NCI-H1048 (cell line): ENCODE measurements around the gene AJM1.
A peak's percentile ranks its signal among the peaks of the same experiment; 100 is the strongest.
"Not testable (repeated sequence)": the region's sequence is repeated elsewhere in the genome, so short reads cannot be mapped to it uniquely, and the experiment has no call there.

Source experiments
- DNase-seq: peaks from one replicate; lab custom pipeline; 2025; lab: John Stamatoyannopoulos, UW

Gene AJM1

DNA sequence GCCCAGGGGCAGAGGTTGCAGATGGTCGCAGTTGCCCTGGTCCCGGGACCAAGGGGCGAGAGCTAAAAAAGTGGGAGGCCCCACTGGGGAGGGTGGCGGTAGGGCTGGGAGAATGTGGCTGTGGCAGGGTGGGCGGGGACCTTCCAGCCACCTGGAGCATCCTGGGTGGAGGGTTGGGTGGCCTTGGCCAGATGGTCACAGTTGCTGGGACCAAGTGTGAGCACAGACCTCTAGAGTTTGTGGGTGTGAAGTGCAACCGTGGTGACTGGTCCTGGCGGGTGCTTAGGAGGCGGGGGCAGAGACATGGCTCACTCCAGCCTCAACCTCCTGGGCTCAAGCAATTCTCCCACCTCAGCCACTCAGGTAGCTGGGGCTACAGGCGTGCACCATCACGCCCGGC is 38.4 kb downstream of the AJM1 start:
- DNase-seq: no peak

DNA sequence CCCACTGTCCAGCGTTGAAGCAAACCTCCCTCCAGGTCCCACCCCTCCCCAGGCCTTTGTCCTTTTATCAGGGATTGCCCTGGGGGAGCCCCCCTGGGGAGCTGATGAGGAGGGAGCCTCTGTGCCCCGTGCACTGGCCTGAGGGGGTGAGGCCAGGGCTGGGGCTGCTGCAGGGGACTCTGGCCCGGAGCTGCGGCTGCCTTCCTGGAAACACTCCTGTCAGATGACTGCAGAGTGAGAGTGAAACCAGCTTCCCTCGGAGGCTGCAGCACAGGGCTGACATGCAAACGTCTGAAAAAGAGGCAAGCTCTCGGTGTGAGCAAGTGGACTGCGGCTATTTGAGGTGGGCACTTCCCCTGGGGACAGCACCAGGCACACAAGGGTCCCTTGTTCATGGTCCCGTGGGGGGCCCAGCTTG is 39.4 kb downstream of the AJM1 start:
- no peak for DNase-seq

DNA sequence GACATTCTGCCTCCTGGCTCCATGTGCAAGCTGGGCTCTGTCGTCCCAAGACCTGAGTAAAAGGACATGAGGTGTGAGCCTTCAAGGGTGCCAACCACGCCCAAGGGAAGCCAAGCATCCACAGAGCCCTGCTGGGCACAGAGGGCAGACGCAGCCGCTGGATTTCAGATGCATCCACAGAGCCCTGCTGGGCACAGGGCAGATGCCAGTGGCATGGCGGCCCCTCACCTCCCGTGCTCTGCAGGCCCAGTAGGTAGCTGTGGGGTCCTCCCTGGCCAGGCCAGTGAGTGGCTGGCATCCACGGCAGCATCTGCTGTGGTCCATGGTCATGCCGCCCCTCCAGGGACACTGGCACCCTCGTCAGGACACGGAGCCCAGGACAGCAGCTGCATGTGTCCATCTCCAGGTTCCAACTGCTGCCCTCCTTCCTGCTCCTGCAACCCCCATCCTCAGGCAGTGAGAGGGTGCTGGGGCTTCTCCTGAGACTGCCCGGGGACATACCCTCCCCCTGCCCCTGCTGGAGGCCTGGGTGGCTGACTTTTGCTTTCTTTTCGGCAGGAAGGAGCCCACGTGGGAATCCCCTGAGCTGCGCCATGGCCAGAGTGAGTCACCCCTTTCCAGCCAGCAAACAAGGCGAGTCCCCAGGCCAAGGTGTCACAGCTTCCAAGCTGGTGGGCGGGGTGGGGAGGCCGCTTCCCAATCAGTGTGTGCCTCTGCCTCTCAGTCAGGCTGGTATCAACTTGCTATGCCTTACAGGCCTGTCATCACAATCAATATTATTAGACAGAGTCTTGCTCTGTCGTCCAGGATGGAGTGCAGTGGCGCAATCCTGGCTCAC is 40.0 kb downstream of the AJM1 start:
- no peak for DNase-seq

DNA sequence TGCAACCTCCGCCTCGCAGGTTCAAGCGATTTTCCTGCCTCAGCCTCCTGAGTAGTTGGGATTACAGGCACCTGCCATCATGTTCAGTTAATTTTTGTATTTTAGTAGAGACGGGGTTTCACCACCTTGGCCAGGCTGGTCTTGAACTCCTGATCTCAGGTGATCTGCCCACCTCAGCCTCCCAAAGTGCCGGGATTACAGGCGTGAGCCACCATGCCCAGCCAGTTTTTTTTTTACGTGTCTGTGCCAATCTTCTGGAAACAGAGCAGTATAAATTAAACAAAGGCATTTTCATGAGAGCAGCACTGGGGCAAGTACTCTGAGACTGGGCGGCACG is 40.6 kb downstream of the AJM1 start:
- DNase-seq: not testable (repeated sequence)

- DNase-seq: not testable (repeated sequence)
These were observed 41.4 kb downstream of the AJM1 start for GRCh38 chr9:136883670-136884069.

DNA sequence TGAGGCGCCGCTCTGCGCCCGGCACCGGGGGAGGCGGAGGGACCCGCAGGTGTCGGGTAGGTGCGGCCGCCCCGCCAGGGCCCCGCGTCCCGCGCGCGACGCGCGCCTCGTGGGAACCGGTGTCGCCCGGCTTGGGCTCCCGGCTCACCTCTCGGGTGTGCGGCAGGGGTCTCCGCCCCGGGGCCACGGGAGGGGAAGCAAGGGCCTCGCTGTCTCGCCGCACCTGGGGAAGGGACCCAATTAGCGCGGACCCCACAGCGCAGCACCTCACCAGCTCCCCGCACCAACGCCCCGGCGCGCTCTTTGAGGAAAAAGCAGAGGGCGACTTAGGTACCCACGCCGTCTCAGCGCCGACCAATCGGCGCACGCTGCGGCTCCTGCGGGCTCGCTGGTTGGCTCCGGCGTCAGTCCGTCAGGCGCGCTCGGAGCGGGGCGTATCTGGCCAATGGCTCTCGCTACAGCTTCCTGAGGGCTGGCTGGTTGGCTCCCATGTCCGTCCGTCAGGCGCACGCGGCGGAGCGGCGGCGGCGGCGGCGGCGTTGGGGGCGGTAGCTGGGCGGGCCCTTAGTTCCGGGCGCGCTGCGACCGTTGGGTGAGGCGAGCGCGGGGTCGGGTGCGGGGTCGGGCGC is 43.8 kb downstream of the AJM1 start, which contains the start of gene TRAF2:
TRAF2 (plus strand) TSS at position 567 of the 629 bp plus-strand sequence. CDS start 12,225 bp downstream, outside the sequence.
- peak; percentile 92 for DNase-seq

DNA sequence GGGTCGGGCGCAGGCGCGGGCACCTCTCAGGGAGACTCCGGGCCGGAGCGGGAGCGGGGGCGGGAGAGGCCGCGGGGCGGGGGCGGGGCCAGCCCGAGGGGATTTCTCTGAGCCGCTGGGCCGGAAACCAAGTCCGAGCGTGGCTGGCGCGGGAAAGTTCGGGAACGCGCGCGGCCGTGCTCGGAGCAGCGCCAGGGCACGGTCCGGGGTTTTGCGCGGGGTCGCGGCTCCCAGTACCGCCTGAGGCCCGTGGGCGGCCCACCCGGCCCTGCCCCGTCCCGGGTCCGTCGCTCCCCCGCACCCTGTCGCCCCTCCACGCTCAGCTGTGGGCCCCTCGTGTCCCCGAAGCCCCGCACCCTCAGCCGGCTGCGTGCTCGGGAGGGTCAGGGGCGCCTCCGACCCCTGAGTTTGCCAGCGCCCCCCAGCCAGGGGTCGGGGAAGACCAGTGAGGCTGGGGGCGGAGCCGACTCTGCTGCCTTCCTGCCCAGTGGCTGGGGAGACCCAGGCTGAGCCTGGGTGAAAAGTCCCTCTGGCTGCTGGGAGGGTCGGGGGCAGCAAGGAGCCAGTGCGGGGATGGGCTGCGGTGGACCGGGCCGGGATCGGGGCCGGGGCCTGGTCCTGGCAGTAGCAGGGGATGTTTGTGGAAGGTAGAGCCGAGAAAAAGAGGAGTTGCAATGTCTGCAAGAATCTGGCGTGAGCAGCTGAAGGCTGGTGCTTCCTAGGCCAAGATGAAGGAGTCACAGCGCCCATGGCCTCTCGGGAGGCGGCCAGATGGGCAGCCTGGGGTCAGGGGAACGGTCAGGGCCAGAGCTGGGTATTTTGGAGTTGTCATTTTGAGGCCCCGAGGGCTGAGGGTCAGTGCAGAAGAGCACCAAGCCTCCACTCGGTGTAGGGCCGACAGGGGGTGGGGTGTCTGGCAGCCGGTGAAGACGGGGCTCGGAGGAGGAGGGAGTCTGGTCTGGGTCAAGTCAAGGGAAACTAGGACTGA is 44.6 kb downstream of the AJM1 start:
- no peak for DNase-seq

DNA sequence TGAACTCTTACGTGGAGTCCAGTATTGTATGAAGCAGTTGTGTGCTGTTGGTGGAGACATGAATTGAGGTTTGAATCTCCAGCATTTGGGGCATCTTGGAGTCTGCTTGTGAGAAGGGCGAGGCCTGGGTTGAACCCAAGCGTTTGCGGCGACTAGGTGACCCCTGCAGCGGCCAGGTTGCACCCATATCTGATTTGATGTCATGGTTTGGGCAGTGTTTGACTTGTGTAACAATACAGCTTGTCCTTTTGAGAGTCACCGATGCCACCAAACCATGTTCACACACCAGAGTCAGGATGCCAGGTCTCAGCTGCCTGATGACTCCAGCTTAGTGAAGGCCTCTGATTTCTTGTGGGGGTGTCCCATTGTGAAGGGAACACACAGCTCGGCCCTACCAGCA is 46.2 kb downstream of the AJM1 start:
- no peak for DNase-seq

- DNase-seq: no peak
These were observed 47.6 kb downstream of the AJM1 start for GRCh38 chr9:136889858-136890257.

GRCh38 chr9:136890661-136891060 is 48.4 kb downstream of the AJM1 start:
- DNase-seq: no peak
